Activated naive CD8-positive, alpha-beta T cell treated with anti-CD3 and anti-CD28 coated beads, Interleukin-2, amount 50 U/mL, for 24 hours (primary cell): ENCODE results near the gene SLCO6A1.

Experiments
- ATAC-seq: fragments of 150-1000 bp; cut with Tn5 transposase; one replicate; pipeline ENCODE4 v1.10.0; 2021
- DNase-seq: peaks from one replicate; pipeline ENCODE4 v3.0.0; 2021
- H3K27ac Mint-ChIP-seq: one replicate; pipeline ENCODE4 v1.8.0; 2021; ENCODE audit warnings: mild to moderate bottlenecking, mixed read lengths
- H3K27me3 Mint-ChIP-seq: one replicate; pipeline ENCODE4 v1.8.0; 2021; ENCODE audit warnings: mixed read lengths
- H3K36me3 Mint-ChIP-seq: one replicate; pipeline ENCODE4 v1.8.0; 2021; ENCODE audit warnings: low read depth, mixed read lengths
- H3K4me1 Mint-ChIP-seq: one replicate; pipeline ENCODE4 v1.8.0; 2021; ENCODE audit warnings: mixed read lengths
- H3K4me3 Mint-ChIP-seq: one replicate; pipeline ENCODE4 v1.8.0; 2021; ENCODE audit warnings: mild to moderate bottlenecking, moderate library complexity, mixed read lengths
- H3K9me3 Mint-ChIP-seq: one replicate; pipeline ENCODE4 v1.8.0; 2021; ENCODE audit warnings: mixed read lengths

SLCO6A1 gene

DNA sequence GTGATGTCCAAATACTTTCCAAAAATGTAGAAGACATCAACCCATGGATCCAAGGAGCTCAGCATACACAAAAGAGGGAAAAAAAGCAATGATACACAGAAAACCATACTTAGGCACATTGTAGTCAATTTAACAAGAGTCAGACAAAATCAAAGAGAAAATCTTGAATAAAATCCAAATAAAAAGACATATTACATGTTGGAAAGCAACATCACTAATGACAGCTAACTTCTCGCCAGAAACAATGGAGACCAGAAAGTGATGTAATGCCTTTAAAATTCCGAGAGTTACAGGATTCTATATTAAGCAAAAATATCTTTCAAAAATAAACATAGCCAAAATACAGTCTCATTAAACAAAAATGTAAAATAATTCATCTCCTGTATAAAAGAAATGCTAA is 122.9 kb downstream of the SLCO6A1 start:
- ATAC-seq (no peak), DNase-seq (no peak)
- Mint-ChIP-seq H3K27me3 (no peaks in the 10 kb centered on the region), H3K9me3 (no peaks in the 10 kb centered on the region), H3K27ac (no peak overlapping the region), H3K4me1 (no peaks in the 10 kb centered on the region), H3K4me3 (no peak overlapping the region), H3K36me3 (no peaks in the 10 kb centered on the region)

DNA sequence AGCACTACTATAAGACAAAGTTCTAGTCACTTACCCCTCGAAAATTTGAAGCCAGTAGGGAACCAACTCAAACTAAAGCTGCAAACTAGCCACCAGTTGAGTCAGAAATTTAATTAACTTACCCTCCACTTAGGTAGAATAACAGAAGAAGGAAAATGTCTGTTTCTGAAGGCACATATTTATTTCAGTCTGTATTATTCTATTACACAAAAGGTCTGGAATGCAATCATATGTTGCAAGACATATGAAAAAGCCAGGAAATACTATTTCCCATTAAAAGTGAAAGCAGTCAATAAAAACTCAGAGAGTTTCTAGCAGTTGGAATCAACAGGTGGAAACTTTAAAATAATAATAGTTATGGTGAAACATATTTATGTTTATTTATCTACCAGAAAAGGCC is 123.5 kb downstream of the SLCO6A1 start:
- Mint-ChIP-seq H3K9me3 (no peaks in the 10 kb centered on the region), H3K27ac (no peak overlapping the region), H3K27me3 (no peaks in the 10 kb centered on the region), H3K4me3 (no peak overlapping the region), H3K36me3 (no peaks in the 10 kb centered on the region), H3K4me1 (no peaks in the 10 kb centered on the region)
- DNase-seq (no peak), ATAC-seq (no peak)

DNA sequence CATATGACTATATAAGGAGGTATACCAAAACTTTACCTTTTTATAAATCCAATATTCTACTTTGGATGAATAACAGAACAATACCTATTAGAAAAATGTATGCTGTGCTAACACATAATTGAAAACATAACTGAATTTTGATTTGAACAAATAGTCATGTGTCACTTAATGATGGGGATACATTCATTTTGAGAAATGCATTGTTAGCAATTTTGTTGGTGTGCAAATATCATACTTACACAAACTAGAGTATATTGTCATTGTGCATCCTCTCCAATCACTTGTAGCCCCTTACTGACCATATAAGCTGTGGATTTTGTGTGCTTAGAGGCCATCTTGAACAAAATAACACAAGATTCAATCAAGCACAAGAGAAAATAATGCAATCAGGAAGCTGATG is 130.4 kb downstream of the SLCO6A1 start:
- no peak overlapping the region for H3K27ac Mint-ChIP-seq
- H3K36me3 Mint-ChIP-seq: no peaks in the 10 kb centered on the region
- no peak for DNase-seq
- H3K27me3 Mint-ChIP-seq: no peaks in the 10 kb centered on the region
- H3K4me1 Mint-ChIP-seq: no peaks in the 10 kb centered on the region
- H3K4me3 Mint-ChIP-seq: no peak overlapping the region
- no peaks in the 10 kb centered on the region for H3K9me3 Mint-ChIP-seq
- ATAC-seq: no peak

DNA sequence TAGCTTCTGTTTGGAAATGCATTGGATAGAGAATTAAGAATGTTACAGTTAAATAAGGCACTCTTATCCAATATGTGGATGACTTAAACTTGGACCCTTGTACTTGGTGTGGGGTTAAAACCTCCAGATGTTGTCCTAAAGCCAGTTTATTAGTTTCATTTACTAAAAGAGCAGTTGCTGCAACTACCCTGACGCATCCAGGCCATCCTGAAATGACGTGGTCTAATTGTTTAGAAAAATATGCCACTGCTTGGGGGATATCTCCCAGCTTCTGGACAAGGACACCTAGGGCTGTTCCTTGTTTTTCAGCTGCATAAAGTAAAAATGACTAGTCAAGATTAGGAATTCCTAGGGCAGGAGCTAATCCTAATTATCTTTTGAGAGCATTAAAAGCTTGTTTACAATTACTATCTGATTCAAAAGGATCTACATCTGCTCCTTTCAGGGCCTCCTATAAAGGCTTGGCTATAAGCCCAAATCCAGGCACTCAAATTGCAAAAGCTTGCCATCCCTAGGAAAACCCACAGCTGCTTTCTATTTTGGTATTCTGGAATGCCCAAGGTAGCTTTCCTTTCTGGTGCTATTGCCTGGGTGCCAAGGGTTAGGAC is 157.0 kb downstream of the SLCO6A1 start:
- H3K4me3 Mint-ChIP-seq: no peak overlapping the region
- H3K27ac Mint-ChIP-seq: no peak overlapping the region
- no peak for DNase-seq
- ATAC-seq: no peak
- H3K36me3 Mint-ChIP-seq: no peaks in the 10 kb centered on the region
- no peaks in the 10 kb centered on the region for H3K9me3 Mint-ChIP-seq
- H3K4me1 Mint-ChIP-seq: no peaks in the 10 kb centered on the region
- H3K27me3 Mint-ChIP-seq: no peaks in the 10 kb centered on the region

GRCh38 chr5:102324714-102325113 is 174.1 kb downstream of the SLCO6A1 start:
- Mint-ChIP-seq H3K4me3 (no peak overlapping the region), H3K27me3 (no peaks in the 10 kb centered on the region), H3K4me1 (no peaks in the 10 kb centered on the region), H3K36me3 (no peaks in the 10 kb centered on the region), H3K27ac (no peak overlapping the region), H3K9me3 (no peaks in the 10 kb centered on the region)
- no peak for DNase-seq
- ATAC-seq: no peak
